Left ventricle myocardium superior (tissue), 1 donor: ENCODE measurements around the gene MAP6D1. TPM values are rescaled to one million over a fixed set of nuclear protein-coding genes. Genes with fewer than 3 reads are reported as not detected.
"Not testable (repeated sequence)": the region's sequence is repeated elsewhere in the genome, so short reads cannot be mapped to it uniquely, and the experiment has no call there.

Source experiments
- ATAC-seq: fragments of 200-7000 bp; cut with Tn5 transposase; one replicate; pipeline ENCODE4 v1.9.1; 2020; ENCODE audit warnings: mild to moderate bottlenecking, moderate library complexity
- DNase-seq: peaks from one replicate; pipeline ENCODE4 v3.0.0-alpha.2; 2020
- intact Hi-C: fragments of 100-400 bp; cut with micrococcal nuclease; formaldehyde crosslinking; loops from one replicate; pipeline ENCODE4 v1.11.0; 2022
- total RNA-seq: library from RNA; stranded (reverse); fragmentation: NEBNext Ultra II Directional; extraction: Animal tissue kit (Norgen Biotek cat#: 25700); gene quantifications from one replicate; pipeline ENCODE4 v1.2.1, GENCODE V29; 2021
- donor health status: DM: no; HTN: yes; CAD: no; lungs with severe emphysema.

The MAP6D1 gene
- total RNA-seq, 1 donor from 2014 or later: 2.3 TPM

GRCh38 chr3:183807881-183808280, 17.5 kb downstream of the MAP6D1 start:
- intact Hi-C loops: no loop called here
- DNase-seq (no peak), ATAC-seq (no peak)

- ATAC-seq: no peak
- no peak for DNase-seq
- intact Hi-C loops: no loop called here
Measured at GRCh38 chr3:183807209-183807728, 18.1 kb downstream of the MAP6D1 start.

GRCh38 chr3:183802989-183803388, 22.4 kb downstream of the MAP6D1 start:
- intact Hi-C loops: no loop called here
- ATAC-seq (peak; percentile 49), DNase-seq (no peak)

GRCh38 chr3:183801601-183802000, 23.8 kb downstream of the MAP6D1 start:
- intact Hi-C loops: no loop called here
- ATAC-seq: no peak
- DNase-seq: no peak

GRCh38 chr3:183800243-183800863, 25.0 kb downstream of the MAP6D1 start:
- intact Hi-C loops: no loop called here
- ATAC-seq (peak; percentile 65), DNase-seq (no peak)

GRCh38 chr3:183799461-183799860, 25.9 kb downstream of the MAP6D1 start:
- no peak for ATAC-seq

GRCh38 chr3:183797996-183798395, 27.4 kb downstream of the MAP6D1 start:
- intact Hi-C loops: no loop called here
- DNase-seq (no peak), ATAC-seq (no peak)

More at GRCh38 chr3:183799461-183799860, 25.9 kb downstream of the MAP6D1 start:
- no peak for DNase-seq
- intact Hi-C loops: no loop called here

GRCh38 chr3:183796372-183796771, 29.0 kb downstream of the MAP6D1 start:
- ATAC-seq: no peak
- DNase-seq: no peak
- intact Hi-C loops: no loop called here

GRCh38 chr3:183794452-183794851, 30.9 kb downstream of the MAP6D1 start:
- DNase-seq (no peak), ATAC-seq (peak; percentile 68)
- intact Hi-C loops: no loop called here

- DNase-seq (no peak), ATAC-seq (no peak)
- intact Hi-C loops: no loop called here
Measured at GRCh38 chr3:183792976-183793375, 32.4 kb downstream of the MAP6D1 start.

GRCh38 chr3:183790700-183791099, 34.7 kb downstream of the MAP6D1 start:
- DNase-seq (no peak), ATAC-seq (no peak)
- intact Hi-C loops: no loop called here

- intact Hi-C loops: no loop called here
- ATAC-seq (no peak), DNase-seq (no peak)
Measured at GRCh38 chr3:183789826-183790225, 35.6 kb downstream of the MAP6D1 start.

- ATAC-seq, DNase-seq, intact Hi-C loops: not testable (repeated sequence)
Measured at GRCh38 chr3:183784503-183784902, 40.9 kb downstream of the MAP6D1 start.

- ATAC-seq (no peak), DNase-seq (no peak)
- intact Hi-C loops: no loop called here
Measured at GRCh38 chr3:183782576-183783276, 42.7 kb downstream of the MAP6D1 start.

- intact Hi-C loops: no loop called here
- no peak for DNase-seq
- ATAC-seq: no peak
Measured at GRCh38 chr3:183781246-183781645, 44.1 kb downstream of the MAP6D1 start.

GRCh38 chr3:183779896-183780465, 45.4 kb downstream of the MAP6D1 start:
- ATAC-seq: no peak

GRCh38 chr3:183777016-183777618, 48.3 kb downstream of the MAP6D1 start:
- intact Hi-C loops: no loop called here
- ATAC-seq (no peak), DNase-seq (no peak)

More at GRCh38 chr3:183779896-183780465, 45.4 kb downstream of the MAP6D1 start:
- intact Hi-C loops: no loop called here
- no peak for DNase-seq

GRCh38 chr3:183776451-183776850, 48.9 kb downstream of the MAP6D1 start:
- DNase-seq, ATAC-seq, intact Hi-C loops: not testable (repeated sequence)

- ATAC-seq: peak; percentile 95
- DNase-seq: peak; percentile 71
- intact Hi-C loops: no loop called here
Measured at GRCh38 chr3:183775781-183776180, 49.6 kb downstream of the MAP6D1 start.

- intact Hi-C loops: no loop called here
- DNase-seq (no peak), ATAC-seq (no peak)
Measured at GRCh38 chr3:183774631-183775030, 50.7 kb downstream of the MAP6D1 start.
